IMR-90 (cell line): Measurements from ENCODE around the gene ATG14. TPM values are rescaled to one million over a fixed set of nuclear protein-coding genes. Genes with fewer than 3 reads are reported as not detected.
A peak's percentile ranks its signal among the peaks of the same experiment; 100 is the strongest.

Experiments used
- ATAC-seq: fragments of 200-7000 bp; cut with Tn5 transposase; 2 replicates; pipeline ENCODE4 v1.9.1; 2020; ENCODE audit warnings: low read depth, mild to moderate bottlenecking, moderate library complexity
- BruUV-seq: library from RNA; stranded (reverse); fragments of 400-500 nt; replicated peaks from 2 replicates; lab custom pipeline; 2021; lab: Mats Ljungman, UMichigan
- CTCF ChIA-PET: fragments of 300-600 bp; formaldehyde crosslinking; extraction: SDS; loops from one replicate; lab custom pipeline; 2021; ENCODE audit warnings: antibody characterized with exemption; lab: Yijun Ruan, JAX
- POLR2A ChIA-PET: fragments of 300-600 bp; sonication (Branson Sonifier 250); formaldehyde crosslinking; loops from one replicate; lab custom pipeline; 2022; ENCODE audit warnings: antibody characterized with exemption; ENCODE audit not compliant: unreplicated experiment; lab: Charles Lee
- DNase-seq: peaks from one replicate; pipeline ENCODE4 v3.0.0; 2013
- H2AFZ ChIP-seq: replicated peaks from 2 replicates; pipeline ENCODE3; 2013; ENCODE audit warnings: low read length, mild to moderate bottlenecking; ENCODE audit not compliant: poor library complexity
- H2AK5ac ChIP-seq: 2 replicates; pipeline ENCODE4 v1.6.1; 2013; ENCODE audit warnings: low read depth, low read length, inconsistent platforms
- H2AK9ac ChIP-seq: replicated peaks from 2 replicates; pipeline ENCODE3; 2013; ENCODE audit warnings: mild to moderate bottlenecking, low read depth, low read length, moderate library complexity; ENCODE audit not compliant: poor library complexity
- H2BK120ac ChIP-seq: 2 replicates; pipeline ENCODE4 v1.6.1; 2013; ENCODE audit warnings: low read depth, low read length, inconsistent platforms
- H2BK15ac ChIP-seq: 3 replicates; pipeline ENCODE4 v1.6.1; 2013; ENCODE audit warnings: low read depth, low read length, inconsistent platforms
- H2BK20ac ChIP-seq: 2 replicates; pipeline ENCODE4 v1.6.1; 2013; ENCODE audit warnings: low read depth, mild to moderate bottlenecking, inconsistent platforms, low read length, moderate library complexity
- H2BK5ac ChIP-seq: 2 replicates; pipeline ENCODE4 v1.6.1; 2013; ENCODE audit warnings: mild to moderate bottlenecking, low read depth, low read length, inconsistent platforms; ENCODE audit not compliant: poor library complexity, severe bottlenecking
- H3K14ac ChIP-seq: replicated peaks from 2 replicates; pipeline ENCODE4 v1.6.1; 2013; ENCODE audit warnings: low read depth, low read length, inconsistent platforms
- H3K18ac ChIP-seq: 2 replicates; pipeline ENCODE4 v1.6.1; 2013; ENCODE audit warnings: low read depth, low read length, control low read depth
- H3K23ac ChIP-seq: 2 replicates; pipeline ENCODE4 v1.6.1; 2013; ENCODE audit warnings: low read depth, low read length, inconsistent platforms
- H3K27ac ChIP-seq: 2 replicates; pipeline ENCODE4 v1.5.1; 2013; ENCODE audit warnings: mild to moderate bottlenecking, control low read depth, low read length; ENCODE audit not compliant: insufficient read depth
- H3K27me3 ChIP-seq: 2 replicates; pipeline ENCODE4 v1.6.1; 2013; ENCODE audit warnings: low read length; ENCODE audit not compliant: control insufficient read depth, insufficient read depth
- H3K36me3 ChIP-seq: 2 replicates; pipeline ENCODE4 v1.6.1; 2013; ENCODE audit warnings: low read length, mixed read lengths; ENCODE audit not compliant: control insufficient read depth, insufficient read depth
- H3K4ac ChIP-seq: 2 replicates; pipeline ENCODE4 v1.6.1; 2013; ENCODE audit warnings: low read depth, low read length, inconsistent platforms
- H3K4me1 ChIP-seq: 2 replicates; pipeline ENCODE4 v1.6.1; 2013; ENCODE audit warnings: low read length, mixed read lengths; ENCODE audit not compliant: control insufficient read depth, insufficient read depth
- H3K4me2 ChIP-seq: 2 replicates; pipeline ENCODE4 v1.6.1; 2013; ENCODE audit warnings: low read depth, mild to moderate bottlenecking, control low read depth, low read length, moderate library complexity
- H3K4me3 ChIP-seq: 2 replicates; pipeline ENCODE4 v1.5.1; 2013; ENCODE audit warnings: low read depth, mild to moderate bottlenecking, control low read depth, low read length, moderate library complexity; ENCODE audit not compliant: insufficient read depth
- H3K56ac ChIP-seq: 2 replicates; pipeline ENCODE4 v1.6.1; 2013; ENCODE audit warnings: low read length, inconsistent platforms; ENCODE audit not compliant: insufficient read depth; ENCODE audit errors: extremely low read depth
- H3K79me1 ChIP-seq, 2 experiments: 2 replicates each; pipeline ENCODE4 v1.6.1; 2013; ENCODE audit warnings: low read length in 2 of 2, inconsistent platforms in 1 of 2, low read depth in 1 of 2
- H3K9ac ChIP-seq: 2 replicates; pipeline ENCODE4 v1.6.1; 2013; ENCODE audit warnings: low read depth, low read length, control low read depth
- H3K9me1 ChIP-seq: 2 replicates; pipeline ENCODE4 v1.6.1; 2013; ENCODE audit warnings: low read length, inconsistent platforms; ENCODE audit not compliant: insufficient read depth
- H3K9me3 ChIP-seq: 2 replicates; pipeline ENCODE4 v1.6.1; 2013; ENCODE audit warnings: low read length; ENCODE audit not compliant: control insufficient read depth, insufficient read depth
- H4K20me1 ChIP-seq: 2 replicates; pipeline ENCODE4 v1.6.1; 2013; ENCODE audit warnings: low read length, inconsistent platforms; ENCODE audit not compliant: insufficient read depth
- H4K5ac ChIP-seq: 2 replicates; pipeline ENCODE4 v1.6.1; 2013; ENCODE audit warnings: mild to moderate bottlenecking, low read depth, low read length, control low read depth
- H4K8ac ChIP-seq, 2 experiments: 2 replicates each; pipeline ENCODE4 v1.6.1; 2013; ENCODE audit warnings: low read depth in 2 of 2, low read length in 2 of 2, control low read depth in 1 of 2, inconsistent platforms in 1 of 2
- H4K91ac ChIP-seq: 2 replicates; pipeline ENCODE4 v1.6.1; 2013; ENCODE audit warnings: low read depth, low read length, inconsistent platforms; ENCODE audit not compliant: insufficient read depth
- BHLHE40 ChIP-seq: fragments of 150-350 bp; IDR thresholded peaks from 2 replicates; pipeline ENCODE4 v1.6.1; 2016; ENCODE audit warnings: mild to moderate bottlenecking, low read depth, low read length
- FOS ChIP-seq: fragments of 150-350 bp; IDR thresholded peaks from 2 replicates; pipeline ENCODE4 v1.6.1; 2016; ENCODE audit warnings: low read depth, low read length
- MAFK ChIP-seq: IDR thresholded peaks from 2 replicates; pipeline ENCODE4 v1.6.1; 2012; ENCODE audit warnings: low read depth, low read length, improper control_type of control experiment
- MAZ ChIP-seq: IDR thresholded peaks from 2 replicates; pipeline ENCODE4 v1.6.1; 2012; ENCODE audit warnings: low read depth, mild to moderate bottlenecking, low read length, improper control_type of control experiment, moderate library complexity, borderline replicate concordance
- MXI1 ChIP-seq: IDR thresholded peaks from 2 replicates; pipeline ENCODE4 v1.6.1; 2012; ENCODE audit warnings: low read depth, mild to moderate bottlenecking, low read length, moderate library complexity, borderline replicate concordance
- NFE2L2 ChIP-seq: fragments of 150-350 bp; IDR thresholded peaks from 2 replicates; pipeline ENCODE4 v1.6.1; 2016; ENCODE audit warnings: low read depth, mild to moderate bottlenecking, low read length
- POLR2A ChIP-seq: IDR thresholded peaks from 2 replicates; pipeline ENCODE4 v1.6.1; 2012; ENCODE audit warnings: mild to moderate bottlenecking, low read depth, low read length
- RAD21 ChIP-seq: IDR thresholded peaks from 2 replicates; pipeline ENCODE4 v1.6.1; 2012; ENCODE audit warnings: low read length, improper control_type of control experiment
- RCOR1 ChIP-seq: IDR thresholded peaks from 2 replicates; pipeline ENCODE4 v1.6.1; 2012; ENCODE audit warnings: mild to moderate bottlenecking, low read length, improper control_type of control experiment; ENCODE audit not compliant: insufficient replicate concordance
- RFX5 ChIP-seq: IDR thresholded peaks from 2 replicates; pipeline ENCODE4 v1.8.0; 2012; ENCODE audit warnings: low read depth, mild to moderate bottlenecking, low read length, moderate library complexity
- SMC3 ChIP-seq: fragments of 150-350 bp; IDR thresholded peaks from 2 replicates; pipeline ENCODE4 v1.6.1; 2016; ENCODE audit warnings: low read depth, mild to moderate bottlenecking, antibody characterized with exemption, low read length, moderate library complexity
- WGBS, 2 experiments: methylation state at CpG; one replicate each; pipeline versions ENCODE4 v1.1.5 to v1.1.7; 2013; ENCODE audit warnings: missing lambda C conversion rate in 2 of 2; ENCODE audit not compliant: insufficient read length in 1 of 2; ENCODE audit errors: extremely low coverage in 2 of 2; 5-methylcytosine and 5-hydroxymethylcytosine counted together
- dilution Hi-C: fragments of 300-500 bp; cut with HindIII; formaldehyde crosslinking; loops from one replicate; pipeline ENCODE4 v1.14.3; 2018; ENCODE audit warnings: low sequenced_read_pairs; ENCODE audit not compliant: unreplicated experiment
- in situ Hi-C: fragments of 300-500 bp; cut with MboI; formaldehyde crosslinking; loops from 3 replicates; pipeline ENCODE4 v1.14.3; 2019; ENCODE audit warnings: low sequenced_read_pairs, inconsistent platforms, mixed read lengths
- intact Hi-C: fragments of 100-400 bp; cut with micrococcal nuclease; formaldehyde crosslinking; loops from 2 replicates; pipeline ENCODE4 v1.10.0; 2022
- polyA plus RNA-seq, 3 experiments: library from polyadenylated mRNA; depleted of rRNA; stranded (reverse); fragments of >200 nt; gene quantifications; 2 replicates each; pipeline ENCODE4 v1.2.3, GENCODE V29; 2012; ENCODE audit warnings: low replicate concordance in 1 of 3
- total RNA-seq: library from RNA; depleted of rRNA; stranded (reverse); fragments of >200 nt; gene quantifications from 2 replicates; pipeline ENCODE4 v1.2.3, GENCODE V29; 2012
- TF ChIP-seq, protein P1 (sequence below): fragments of 150-350 bp; IDR thresholded peaks from 2 replicates; pipeline ENCODE4 v1.6.1; 2017; ENCODE audit warnings: mild to moderate bottlenecking, antibody characterized with exemption, low read length, low read depth
- TF ChIP-seq, protein P2 (sequence below): fragments of 150-350 bp; IDR thresholded peaks from 2 replicates; pipeline ENCODE4 v1.6.1; 2016; ENCODE audit warnings: low read depth, mild to moderate bottlenecking, low read length, moderate library complexity, borderline replicate concordance

Gene ATG14
- total and polyA plus RNA-seq, 2 of the 4 experiments (the other 2 are of a cell fraction) = 5.0 to 12.4 TPM

DNA sequence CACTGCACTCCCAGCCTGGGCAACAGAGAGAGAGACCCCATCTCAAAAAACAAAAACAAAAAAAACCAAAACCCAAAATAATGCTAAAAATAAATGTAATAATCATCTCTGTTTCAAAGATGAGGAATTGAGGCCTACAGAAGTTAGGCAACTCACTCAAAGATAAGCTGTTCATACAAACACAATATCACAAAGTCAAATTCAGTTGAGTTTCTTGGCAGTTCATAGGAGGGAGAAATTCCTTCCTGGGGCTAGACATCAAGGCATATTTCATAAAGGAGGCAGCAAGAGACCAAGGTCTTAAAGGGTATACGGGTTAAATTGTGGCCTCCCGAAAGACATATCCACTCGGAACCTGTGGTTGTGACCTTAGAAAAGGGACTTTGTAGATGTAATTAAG is 37.5 kb upstream of the ATG14 start:
- Histone ChIP-seq H2AK9ac (no peak overlapping the region), H3K9me1 (no peaks in the 10 kb centered on the region), H3K9me3 (no peaks in the 10 kb centered on the region), H3K27me3 (no peaks in the 10 kb centered on the region), H3K4me2 (no peak overlapping the region), H4K91ac (no peak overlapping the region), H2BK15ac (0 out of 3 replicates have a peak overlapping the region, but pooled peaks have one; percentile 20), H3K27ac (no peak overlapping the region), H3K56ac (no peak overlapping the region), H3K9ac (no peak overlapping the region), H2BK120ac (no peak overlapping the region), H2AFZ (no peak overlapping the region), H3K4me1 (peaks cover 10% of the 10 kb centered on the region), H3K14ac (no peak overlapping the region), H2AK5ac (peak overlapping the region; percentile 23; the same call in 1 of the 2 replicates), H4K20me1 (no peaks in the 10 kb centered on the region), H3K36me3 (no peaks in the 10 kb centered on the region), H3K23ac (no peak overlapping the region), H3K18ac (no peak overlapping the region), H2BK5ac (no peak overlapping the region), H3K4ac (peak overlapping the region; percentile 24; the same call in 1 of the 2 replicates), H2BK20ac (peak overlapping the region; percentile 53; the same call in 1 of the 2 replicates), H3K4me3 (no peak overlapping the region), H4K5ac (no peak overlapping the region), H4K8ac (no peak overlapping the region), H3K79me1 (no peaks in the 10 kb centered on the region; a peak in 1 of 4 replicates)
- ChIA-PET POLR2A (no interaction called here), CTCF (no interaction called here)
- BruUV-seq = no TSS peak
- TF ChIP-seq RCOR1 (no peak), SMC3 (no peak), MAFK (no peak), POLR2A (no peak), BHLHE40 (no peak), NFE2L2 (no peak), MXI1 (no peak), RFX5 (no peak), MAZ (no peak), RAD21 (no peak), FOS (no peak)
- TF ChIP-seq, protein P1, sequence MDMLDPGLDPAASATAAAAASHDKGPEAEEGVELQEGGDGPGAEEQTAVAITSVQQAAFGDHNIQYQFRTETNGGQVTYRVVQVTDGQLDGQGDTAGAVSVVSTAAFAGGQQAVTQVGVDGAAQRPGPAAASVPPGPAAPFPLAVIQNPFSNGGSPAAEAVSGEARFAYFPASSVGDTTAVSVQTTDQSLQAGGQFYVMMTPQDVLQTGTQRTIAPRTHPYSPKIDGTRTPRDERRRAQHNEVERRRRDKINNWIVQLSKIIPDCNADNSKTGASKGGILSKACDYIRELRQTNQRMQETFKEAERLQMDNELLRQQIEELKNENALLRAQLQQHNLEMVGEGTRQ = no peak
- TF ChIP-seq, protein P2, sequence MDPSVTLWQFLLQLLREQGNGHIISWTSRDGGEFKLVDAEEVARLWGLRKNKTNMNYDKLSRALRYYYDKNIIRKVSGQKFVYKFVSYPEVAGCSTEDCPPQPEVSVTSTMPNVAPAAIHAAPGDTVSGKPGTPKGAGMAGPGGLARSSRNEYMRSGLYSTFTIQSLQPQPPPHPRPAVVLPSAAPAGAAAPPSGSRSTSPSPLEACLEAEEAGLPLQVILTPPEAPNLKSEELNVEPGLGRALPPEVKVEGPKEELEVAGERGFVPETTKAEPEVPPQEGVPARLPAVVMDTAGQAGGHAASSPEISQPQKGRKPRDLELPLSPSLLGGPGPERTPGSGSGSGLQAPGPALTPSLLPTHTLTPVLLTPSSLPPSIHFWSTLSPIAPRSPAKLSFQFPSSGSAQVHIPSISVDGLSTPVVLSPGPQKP = no peak
- ATAC-seq (no peak), DNase-seq (no peak)
- in situ Hi-C loops (loop anchor here (25.0 kb wide), 1 partner anchor 888 kb away; no protein-coding TSS in a partner anchor), dilution Hi-C loops (no loop called here), intact Hi-C loops (no loop called here)
- WGBS, 2 experiments = no CpG with 5 or more reads among the region's 3 CpGs
